HG02763 (cell line): ENCODE measurements around the gene ATG4B.

Source experiments
- ATAC-seq: cut with Tn5 transposase; IDR thresholded peaks from one replicate; pipeline ENCODE4 v1.9.1; 2021; ENCODE audit warnings: mild to moderate bottlenecking, moderate library complexity; ENCODE audit not compliant: unreplicated experiment

Gene ATG4B

DNA sequence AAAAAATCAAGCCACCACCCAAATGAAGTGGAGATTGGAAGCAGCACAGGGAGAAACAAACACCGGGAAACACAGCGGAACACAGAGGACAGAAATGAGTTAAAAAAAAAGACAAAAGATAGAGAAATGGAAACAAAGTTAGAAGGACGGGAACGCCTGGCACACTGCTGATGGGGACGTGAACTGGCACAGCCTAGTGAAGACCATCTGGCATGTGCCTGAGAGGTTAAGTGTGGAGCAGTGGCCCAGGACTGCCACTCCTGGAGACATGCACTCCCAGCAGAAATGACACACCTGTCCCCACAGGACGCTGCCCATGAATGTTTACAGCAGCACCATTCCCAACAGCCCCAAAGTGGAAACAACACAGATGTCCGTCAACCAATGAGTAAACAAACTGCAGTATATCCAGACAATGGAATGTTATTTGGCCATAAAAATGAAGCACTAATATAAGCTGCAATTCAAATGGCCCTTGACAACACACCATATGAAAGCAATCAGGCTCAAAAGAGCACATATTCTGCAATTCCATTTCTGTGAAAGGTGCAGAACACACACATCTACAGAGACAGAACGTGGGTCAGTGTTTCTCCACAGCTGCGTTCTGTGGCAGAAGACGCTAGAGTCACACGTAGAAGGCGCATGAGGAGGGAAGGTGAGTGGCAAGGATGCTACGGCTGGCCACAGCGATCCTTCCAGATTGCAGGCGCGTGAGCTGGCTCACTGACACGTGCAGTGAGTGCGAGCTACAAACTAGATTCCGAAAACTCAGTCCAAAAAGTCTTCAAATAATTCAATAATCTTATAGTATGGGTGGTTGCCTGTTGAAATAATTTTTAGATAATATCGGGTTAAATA lies 25.1 kb upstream of the ATG4B start:
- no peak for ATAC-seq

DNA sequence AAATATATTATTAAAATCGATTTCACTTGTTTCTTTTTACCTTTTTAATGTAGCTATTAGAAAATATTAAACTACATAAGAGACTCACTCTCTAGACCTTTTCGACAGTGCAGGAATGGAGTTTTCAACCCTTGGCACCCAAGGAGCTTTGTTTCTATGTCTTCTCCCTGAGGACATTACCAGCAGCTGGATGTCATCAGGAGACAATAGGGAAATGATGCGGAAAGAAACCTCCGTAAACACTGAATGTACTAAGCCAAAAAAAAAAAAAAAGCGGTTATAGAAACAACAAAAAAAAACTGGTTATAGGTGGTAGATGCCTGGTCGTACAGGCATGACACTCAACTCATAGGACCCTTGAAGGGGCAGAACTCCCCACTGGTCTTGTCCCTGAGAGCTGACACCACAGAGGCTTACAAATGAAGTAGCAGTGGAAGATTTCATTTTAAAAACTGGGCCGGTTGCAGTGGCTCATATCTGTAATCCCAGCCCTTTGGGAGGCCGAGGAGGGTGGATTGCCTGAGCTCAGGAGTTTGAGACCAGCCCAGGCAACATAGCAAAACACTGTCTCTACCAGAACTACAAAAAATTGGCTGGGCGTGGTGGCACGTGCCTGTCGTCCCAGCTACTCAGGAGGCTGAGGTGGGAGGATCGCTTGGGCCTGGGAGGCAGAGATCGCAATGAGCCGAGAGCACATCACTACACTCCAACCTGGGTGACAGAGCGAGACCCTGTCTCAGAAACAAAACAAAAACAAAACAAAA lies 24.3 kb upstream of the ATG4B start:
- ATAC-seq = no peak

DNA sequence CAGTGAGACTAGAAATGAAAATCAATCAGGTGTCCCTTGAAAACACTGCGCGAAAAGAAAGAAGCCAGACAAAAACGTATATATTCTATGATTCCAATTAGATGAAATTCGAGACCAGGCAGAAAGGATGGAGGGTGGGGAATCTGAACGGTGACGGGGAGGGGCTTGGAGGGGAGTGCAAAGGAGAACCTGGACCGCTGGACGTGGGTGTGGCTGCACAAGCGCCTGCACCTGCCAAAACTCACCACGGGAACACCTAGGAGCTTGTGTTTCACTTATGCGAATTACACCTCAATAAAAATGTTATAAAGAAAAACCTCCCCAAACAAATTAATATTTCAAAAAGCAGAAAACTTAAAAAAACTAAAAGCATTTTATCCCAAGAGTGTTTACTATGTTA lies 22.5 kb upstream of the ATG4B start:
- ATAC-seq = no peak

DNA sequence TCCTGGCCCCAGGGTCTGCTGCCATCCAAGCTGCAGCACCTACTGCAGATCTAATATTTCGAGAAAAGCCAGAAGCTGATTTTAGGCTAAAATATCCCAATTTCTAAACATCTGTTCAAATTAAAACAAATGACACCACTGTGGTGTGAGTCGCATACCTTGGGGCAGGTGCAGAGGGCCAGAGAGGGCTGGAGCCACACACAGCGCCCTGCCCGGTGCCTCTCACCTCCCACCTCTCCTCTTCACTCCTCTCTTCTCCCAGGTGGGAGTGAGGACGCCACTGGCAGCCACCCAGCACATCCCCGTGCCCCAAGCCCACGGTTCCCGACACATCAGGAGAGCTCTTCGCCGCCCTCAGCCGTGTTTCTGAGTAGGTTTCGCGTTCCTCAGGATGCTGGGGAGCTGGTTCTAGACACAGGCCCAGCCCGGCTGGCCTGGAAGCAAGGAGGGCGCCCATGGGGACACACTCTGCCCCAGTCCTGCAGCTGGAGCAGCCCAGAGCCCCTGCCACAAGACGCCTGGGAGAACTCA lies 21.9 kb upstream of the ATG4B start:
- ATAC-seq = no peak

DNA sequence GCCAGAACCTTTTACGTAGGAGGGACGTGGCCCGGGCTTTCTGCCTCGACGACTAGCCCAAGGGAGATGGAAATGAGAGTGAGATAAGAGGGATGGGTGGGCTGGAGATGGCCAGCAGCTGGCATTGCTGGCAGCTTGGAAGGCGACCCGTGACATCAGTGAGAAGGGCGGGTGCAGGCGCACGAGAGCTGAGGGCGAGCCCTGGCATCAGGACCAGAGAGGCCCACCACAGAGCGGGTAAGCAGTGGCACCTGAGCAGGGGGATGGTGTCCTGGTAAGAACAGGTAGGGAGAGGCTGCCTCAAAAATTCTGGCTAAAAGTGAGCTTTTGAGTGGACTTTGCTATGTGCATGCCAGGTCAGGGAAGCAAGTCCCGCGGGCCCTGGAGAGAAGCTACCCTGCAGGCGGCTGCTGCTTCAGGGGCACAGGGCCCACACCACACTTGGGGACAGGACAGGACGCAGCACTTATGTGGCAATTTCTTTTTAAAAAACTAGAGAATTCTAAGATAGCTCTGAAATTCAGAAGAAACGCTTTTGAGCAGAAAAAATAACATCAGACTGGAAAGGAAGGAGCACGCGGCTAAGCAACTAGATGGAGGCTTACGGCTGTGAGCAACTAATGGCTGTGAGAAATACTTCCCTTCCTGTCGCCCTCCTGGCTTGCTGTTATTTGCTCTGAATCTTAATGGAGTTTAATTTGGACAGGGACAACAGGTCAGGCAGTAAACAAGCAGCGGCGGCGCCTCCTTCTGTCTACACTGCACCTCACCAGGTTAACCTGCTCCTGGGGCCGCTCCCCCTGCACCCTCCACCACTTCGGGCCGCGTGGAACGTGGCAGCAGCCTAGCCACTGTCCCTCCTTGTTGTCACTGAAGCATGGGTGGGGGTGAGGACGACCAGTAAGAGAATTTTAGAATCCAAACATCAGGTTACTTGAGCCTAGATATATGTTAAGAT lies 21.0 kb upstream of the ATG4B start:
- no peak for ATAC-seq

- ATAC-seq = no peak
Observed at GRCh38 chr2:241617431-241618154, 19.9 kb upstream of the ATG4B start.

DNA sequence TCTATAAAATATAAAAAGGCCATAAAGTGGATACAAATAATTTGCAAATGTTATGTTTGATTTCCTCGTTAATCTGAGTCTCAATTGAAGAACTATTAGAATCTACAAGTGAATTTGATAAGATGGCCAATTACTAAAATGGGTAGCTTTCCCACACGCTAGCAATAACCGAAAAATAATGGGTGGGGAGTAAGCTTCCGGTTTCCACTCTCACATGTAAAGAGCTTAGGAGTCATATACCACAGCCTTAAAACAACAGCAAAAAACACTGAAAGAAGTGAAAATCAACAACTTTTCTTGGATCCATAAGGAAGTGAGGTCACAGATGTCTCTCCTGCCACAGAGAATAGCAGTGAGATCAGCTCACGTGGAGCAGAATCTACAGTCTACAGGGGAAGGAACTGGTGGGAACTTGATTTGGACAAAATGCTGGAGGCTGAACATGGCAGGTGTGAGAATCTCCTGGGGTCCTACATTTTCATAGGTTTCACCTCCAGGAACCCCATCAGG lies 19.1 kb upstream of the ATG4B start:
- ATAC-seq = no peak

DNA sequence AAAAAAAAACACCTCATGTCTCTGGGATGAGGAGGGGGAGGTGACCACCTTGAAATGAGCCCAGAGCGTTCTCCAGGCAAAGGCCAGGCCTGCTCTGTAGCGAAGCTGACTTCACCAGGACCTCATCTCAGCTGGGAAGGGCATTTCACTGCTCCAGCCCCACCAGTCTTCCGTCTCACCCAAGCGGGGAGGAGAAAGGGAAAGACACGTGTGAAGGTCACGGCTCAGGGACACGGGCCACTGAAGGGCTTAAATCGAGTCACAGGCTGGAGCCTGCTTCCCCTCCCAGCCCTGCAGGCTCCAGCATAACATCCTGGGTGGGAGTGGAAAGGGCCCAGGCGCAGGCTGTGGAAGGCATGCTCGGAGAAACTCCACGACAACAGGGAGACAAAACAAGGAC lies 18.7 kb upstream of the ATG4B start:
- no peak for ATAC-seq

DNA sequence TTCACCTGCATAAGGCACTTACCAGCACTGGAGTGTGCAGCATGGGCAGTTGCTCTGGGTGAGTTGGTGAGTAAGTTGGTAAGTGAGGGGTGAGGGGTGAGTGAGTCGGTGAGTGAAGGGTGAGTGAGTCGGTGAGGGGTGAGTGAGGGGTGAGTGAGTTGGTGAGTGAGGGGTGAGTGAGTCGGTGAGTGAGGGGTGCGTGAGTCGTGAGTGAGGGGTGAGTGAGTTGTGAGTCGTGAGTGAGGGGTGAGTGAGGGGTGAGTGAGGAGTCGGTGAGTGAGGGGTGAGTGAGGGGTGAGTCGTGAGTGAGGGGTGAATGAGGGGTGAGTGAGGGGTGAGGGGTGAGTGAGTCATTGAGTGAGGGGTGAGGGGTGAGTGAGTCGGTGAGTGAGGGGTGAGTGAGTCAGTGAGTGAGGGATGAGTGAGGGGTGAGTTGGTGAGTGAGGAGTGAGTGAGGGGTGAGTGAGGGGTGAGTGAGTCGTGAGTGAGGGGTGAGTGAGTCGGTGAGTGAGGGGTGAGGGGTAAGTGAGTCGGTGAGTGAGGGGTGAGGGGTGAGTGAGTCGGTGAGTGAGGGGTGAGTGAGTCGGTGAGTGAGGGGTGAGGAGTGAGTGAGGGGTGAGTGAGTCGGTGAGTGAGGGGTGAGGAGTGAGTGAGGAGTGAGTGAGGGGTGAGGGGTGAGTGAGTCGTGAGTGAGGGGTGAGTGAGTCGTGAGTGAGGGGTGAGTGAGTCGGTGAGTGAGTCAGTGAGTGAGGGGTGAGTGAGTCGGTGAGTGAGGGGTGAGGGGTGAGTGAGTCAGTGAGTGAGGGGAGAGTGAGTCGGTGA lies 17.7 kb upstream of the ATG4B start:
- no peak for ATAC-seq

GRCh38 chr2:241620419-241620769 lies 17.1 kb upstream of the ATG4B start:
- ATAC-seq = no peak

DNA sequence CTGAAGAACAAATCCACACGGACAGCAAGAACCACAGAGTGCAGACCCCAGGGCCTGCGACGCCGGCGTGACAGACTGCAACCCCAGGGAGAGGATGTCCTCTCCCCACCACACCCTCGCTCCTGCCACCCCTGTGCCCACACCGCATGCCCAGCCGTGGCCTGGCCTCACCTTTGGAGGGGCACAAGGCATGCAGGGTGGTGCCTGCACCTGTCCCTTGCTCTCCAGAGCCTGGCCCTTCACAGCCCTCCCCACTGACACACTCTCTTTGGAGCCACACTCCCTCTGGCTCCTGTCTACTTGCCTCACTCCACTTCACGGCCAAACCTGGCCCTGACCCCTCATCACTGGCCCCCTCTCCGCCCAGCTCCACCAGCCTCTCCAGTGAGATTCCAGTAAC lies 9.8 kb upstream of the ATG4B start:
- no peak for ATAC-seq

DNA sequence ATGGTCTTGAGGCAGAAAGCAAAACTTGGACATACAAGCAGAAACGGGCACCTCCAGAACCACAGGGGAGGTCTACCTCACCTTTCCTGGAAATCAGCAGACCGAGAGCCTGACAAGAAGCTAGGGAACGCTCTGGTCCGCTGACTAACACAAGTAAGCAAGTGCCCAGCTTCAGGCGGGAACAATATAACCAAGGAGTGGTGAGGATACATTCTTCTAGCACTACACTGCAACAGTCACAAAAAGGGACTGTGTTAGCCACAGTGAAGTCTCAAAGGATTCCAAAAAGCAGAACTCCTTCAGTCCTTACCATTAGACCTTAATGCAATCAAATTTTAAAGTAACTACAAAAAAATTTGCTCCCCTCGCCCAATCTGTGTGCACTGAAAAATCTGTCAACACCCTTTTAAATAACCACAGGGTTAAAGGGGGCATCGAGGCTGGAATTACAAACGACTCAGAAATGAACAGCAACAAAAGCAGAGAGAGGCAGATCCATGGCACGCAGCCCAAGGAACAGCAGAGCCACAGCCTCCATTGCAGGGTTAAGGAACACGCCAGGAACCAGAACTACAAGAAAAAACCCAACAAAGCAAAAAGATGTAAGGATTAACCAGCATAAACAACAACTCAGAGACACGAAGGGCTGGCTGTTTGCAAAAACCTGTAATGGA lies 7.6 kb upstream of the ATG4B start:
- ATAC-seq = no peak

DNA sequence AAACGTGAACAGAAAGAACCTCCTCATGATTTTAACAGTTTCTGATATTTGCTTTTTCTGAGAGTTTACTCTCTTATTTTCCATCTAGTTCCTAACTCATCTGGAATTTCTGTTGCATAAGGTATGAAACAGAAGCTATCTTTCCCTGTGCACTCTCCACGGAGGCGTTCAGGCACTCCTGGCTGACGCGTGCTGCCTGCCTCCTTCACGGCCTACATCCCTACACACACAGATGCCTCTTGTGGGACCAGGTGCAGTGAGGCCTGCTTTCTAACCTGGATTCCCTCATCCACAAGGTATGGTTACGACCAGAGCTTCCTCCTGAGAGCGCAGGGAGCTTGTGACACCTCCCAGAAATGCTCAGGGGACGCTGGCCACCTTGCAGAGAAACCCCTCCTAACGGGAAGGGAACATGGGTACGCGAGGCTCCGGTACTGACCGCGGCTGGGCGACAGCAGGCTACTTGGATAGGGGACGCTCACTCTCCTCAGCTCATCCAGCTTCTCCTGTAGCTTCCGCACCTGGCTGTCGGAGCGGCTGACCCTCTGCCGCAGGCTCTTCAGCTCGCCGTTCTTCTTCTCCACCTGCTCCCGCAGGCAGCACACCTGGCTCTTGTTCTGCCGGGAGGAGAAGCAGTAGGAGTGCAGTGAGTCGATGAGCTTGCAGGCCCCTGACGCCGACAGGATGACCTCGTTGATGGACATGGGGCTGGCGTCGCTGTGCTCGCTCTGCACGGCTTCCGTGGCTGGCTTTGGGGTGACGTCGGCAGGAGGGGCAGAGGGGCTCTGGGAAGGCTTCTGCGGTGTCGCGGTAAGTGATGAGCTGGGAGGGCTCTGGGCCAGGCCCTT lies 4.8 kb upstream of the ATG4B start:
- no peak for ATAC-seq

- no peak for ATAC-seq
Observed at GRCh38 chr2:241633561-241633960, 3.9 kb upstream of the ATG4B start.

DNA sequence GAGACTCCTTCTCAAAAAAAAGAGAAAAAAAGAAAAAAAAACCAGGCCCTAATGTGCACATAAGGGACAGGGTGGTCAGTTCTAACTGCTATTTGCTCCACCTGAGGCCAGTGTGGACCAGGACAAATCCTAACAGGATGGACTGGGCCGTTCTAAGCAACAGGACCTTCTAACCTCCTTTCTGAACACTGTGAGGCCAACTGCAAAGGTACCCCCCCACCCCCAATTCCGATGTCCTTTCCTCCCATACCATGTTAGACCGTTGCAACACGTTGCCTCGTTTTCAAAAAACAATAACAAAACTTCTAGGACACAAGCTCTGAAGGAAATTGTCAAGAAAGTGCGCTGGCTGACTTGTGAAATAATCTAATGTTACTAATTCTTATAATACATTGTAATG lies 1.7 kb upstream of the ATG4B start:
- no peak for ATAC-seq

- peak; percentile 15 for ATAC-seq
Observed at GRCh38 chr2:241636182-241637017, 1.1 kb upstream of the ATG4B start.
